ENCODE results near the gene STARD10. TPM values are rescaled to one million over a fixed set of nuclear protein-coding genes. Genes with fewer than 3 reads are reported as not detected.

Gene STARD10
- total and polyA plus RNA-seq, 2 of the 8 experiments (the other 6 are each of a cell fraction or from before 2014, with no cell fraction given) = 23.7 to 35.7 TPM

DNA sequence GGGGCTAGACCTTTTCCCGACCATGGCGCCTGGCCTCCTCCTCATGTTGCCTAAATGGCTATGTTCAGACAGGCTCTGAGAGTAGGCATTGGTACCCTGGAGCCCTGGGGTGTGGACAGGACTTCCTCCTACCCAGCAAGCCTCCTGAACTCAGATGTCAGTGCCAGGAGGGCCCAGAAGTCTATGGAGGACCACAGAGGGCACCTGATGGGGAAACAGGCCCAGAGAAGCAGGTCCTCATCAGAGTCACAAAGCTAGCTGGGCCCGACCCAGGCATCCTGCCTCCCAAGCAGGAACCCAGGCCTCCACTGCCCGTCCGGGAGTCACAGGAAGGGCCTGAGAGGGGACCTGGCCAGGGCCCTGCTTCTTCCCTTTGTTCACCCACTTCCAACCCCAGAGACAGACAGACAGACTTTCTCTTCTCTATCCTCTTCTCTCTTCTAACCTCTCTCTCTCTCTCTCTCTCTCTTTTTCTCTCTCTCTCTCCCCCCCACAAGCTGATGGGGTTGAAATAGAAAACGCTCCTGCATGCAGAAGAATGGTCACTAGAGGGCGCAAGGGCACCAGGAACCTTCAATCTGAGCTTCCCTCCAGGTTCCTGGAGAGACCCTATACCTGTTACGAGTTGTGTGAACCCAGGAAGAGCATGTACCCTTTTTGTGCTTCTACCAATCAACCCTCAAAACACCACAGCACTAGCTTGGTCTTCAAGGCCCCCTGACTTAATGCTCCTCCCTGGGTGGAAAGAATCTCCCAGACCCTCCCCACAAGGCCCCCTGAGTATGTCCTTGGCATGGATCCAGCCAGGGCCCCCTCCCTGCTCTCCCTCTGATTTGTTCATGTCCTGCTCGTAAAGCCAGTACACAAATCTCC, 68.8 kb downstream of the STARD10 start (continued):
- TF ChIP-seq RAD21 (IDR thresholded peaks at IDR 0.05 in 1 of 2, conservative IDR thresholded peaks at IDR 0.05 in 1 of 2; ENCODE audit: low read depth in 2 of 2, low read length in 2 of 2) = peak; percentile 97 to 98
- TF ChIP-seq, protein P1, sequence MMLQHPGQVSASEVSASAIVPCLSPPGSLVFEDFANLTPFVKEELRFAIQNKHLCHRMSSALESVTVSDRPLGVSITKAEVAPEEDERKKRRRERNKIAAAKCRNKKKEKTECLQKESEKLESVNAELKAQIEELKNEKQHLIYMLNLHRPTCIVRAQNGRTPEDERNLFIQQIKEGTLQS (IDR thresholded peaks at IDR 0.05; ENCODE audit: insufficient read depth, low read depth, low read length) = no peak
- TF ChIP-seq YY1 (IDR thresholded peaks at IDR 0.05; ENCODE audit: low read depth, low read length) = 0 out of 2 replicates have a peak, but pooled peaks have one; percentile 34
- no peak for TF ChIP-seq HDAC6 (IDR thresholded peaks at IDR 0.05; ENCODE audit: low read depth, low read length)

Data from H1 (cell line).